ENCODE data around the gene LAMC1. TPM values are rescaled to one million over a fixed set of nuclear protein-coding genes. Genes with fewer than 3 reads are reported as not detected.

Gene LAMC1
- total RNA-seq, 1 experiment from 2014 or later: 95.5 TPM

GRCh38 chr1:183090391-183091006 is 67.3 kb downstream of the LAMC1 start:
- ChIA-PET CTCF (interaction anchor here (0.6 kb wide), 1 partner anchor 431 kb away, joined by 4 read pairs; no protein-coding TSS in a partner anchor), POLR2A (ENCODE audit: low non-redundant PET) (no interaction called here)
- Histone ChIP-seq H3K27me3 (replicated peaks; ENCODE audit: insufficient read depth, low read depth, low read length, poor library complexity) (no peaks in the 10 kb centered on the region), H3K4me3 (ENCODE audit: low read depth, low read length, poor library complexity, severe bottlenecking) (no peak overlapping the region), H3K27ac (ENCODE audit: low read depth, low read length, poor library complexity, severe bottlenecking) (no peak overlapping the region), H3K9me3 (ENCODE audit: low read depth, low read length, poor library complexity, severe bottlenecking) (no peaks in the 10 kb centered on the region), H3K36me3 (ENCODE audit: insufficient read depth, low read length, poor library complexity, severe bottlenecking) (no peaks in the 10 kb centered on the region), H3K4me1 (ENCODE audit: insufficient read depth, low read length, poor library complexity, severe bottlenecking) (peaks cover 36% of the 10 kb centered on the region)
- intact Hi-C loops (cut with micrococcal nuclease; ENCODE audit: unreplicated experiment): no loop called here
- TF ChIP-seq EZH2 (IDR thresholded peaks at IDR 0.05; ENCODE audit: borderline replicate concordance, low read depth, low read length, poor library complexity, severe bottlenecking) (no peak), CTCF (conservative IDR thresholded peaks at IDR 0.05; ENCODE audit: low read depth, low read length) (no peak)
- DNase-seq (ENCODE audit: low spot score): peak; percentile 25
- no TSS peak for BruUV-seq (replicated peaks)

DNA sequence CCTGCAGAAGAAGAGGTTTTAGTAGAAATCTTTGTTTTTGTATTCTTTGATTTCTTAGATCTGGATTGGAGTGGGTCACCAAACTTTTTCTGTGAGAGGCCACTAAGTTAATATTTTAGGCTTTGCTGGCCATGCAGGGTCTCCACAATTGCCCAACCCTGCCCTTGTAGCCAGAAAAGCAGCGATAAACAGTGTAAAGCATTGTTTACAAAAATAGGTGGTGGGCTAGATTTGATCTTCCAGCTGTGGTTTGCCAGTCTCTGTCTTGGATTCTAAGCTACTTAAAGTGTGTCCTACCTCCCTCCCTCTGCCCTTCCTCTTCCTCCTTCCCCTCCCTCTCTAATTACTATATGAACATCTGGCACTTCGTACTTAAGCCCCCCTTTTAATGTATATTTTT is 68.0 kb downstream of the LAMC1 start:
- TF ChIP-seq EZH2 (IDR thresholded peaks at IDR 0.05; ENCODE audit: borderline replicate concordance, low read depth, low read length, poor library complexity, severe bottlenecking): no peak
- TF ChIP-seq CTCF (conservative IDR thresholded peaks at IDR 0.05; ENCODE audit: low read depth, low read length): no peak
- H3K9me3 ChIP-seq (ENCODE audit: low read depth, low read length, poor library complexity, severe bottlenecking): no peaks in the 10 kb centered on the region
- H3K27ac ChIP-seq (ENCODE audit: low read depth, low read length, poor library complexity, severe bottlenecking): no peak overlapping the region
- BruUV-seq (replicated peaks): no TSS peak
- no peaks in the 10 kb centered on the region for H3K27me3 ChIP-seq (replicated peaks; ENCODE audit: insufficient read depth, low read depth, low read length, poor library complexity)
- H3K36me3 ChIP-seq (ENCODE audit: insufficient read depth, low read length, poor library complexity, severe bottlenecking): no peaks in the 10 kb centered on the region
- DNase-seq (ENCODE audit: low spot score): no peak
- POLR2A ChIA-PET (ENCODE audit: low non-redundant PET): no interaction called here
- peaks cover 36% of the 10 kb centered on the region for H3K4me1 ChIP-seq (ENCODE audit: insufficient read depth, low read length, poor library complexity, severe bottlenecking)
- H3K4me3 ChIP-seq (ENCODE audit: low read depth, low read length, poor library complexity, severe bottlenecking): no peak overlapping the region
- intact Hi-C loops (cut with micrococcal nuclease; ENCODE audit: unreplicated experiment): no loop called here
- CTCF ChIA-PET: no interaction called here

- H3K4me1 ChIP-seq (ENCODE audit: insufficient read depth, low read length, poor library complexity, severe bottlenecking): peaks cover 47% of the 10 kb centered on the region
- no TSS peak for BruUV-seq (replicated peaks)
- no peaks in the 10 kb centered on the region for H3K9me3 ChIP-seq (ENCODE audit: low read depth, low read length, poor library complexity, severe bottlenecking)
- no peak for TF ChIP-seq EZH2 (IDR thresholded peaks at IDR 0.05; ENCODE audit: borderline replicate concordance, low read depth, low read length, poor library complexity, severe bottlenecking)
- H3K27me3 ChIP-seq (replicated peaks; ENCODE audit: insufficient read depth, low read depth, low read length, poor library complexity): no peaks in the 10 kb centered on the region
- no peak overlapping the region for H3K4me3 ChIP-seq (ENCODE audit: low read depth, low read length, poor library complexity, severe bottlenecking)
- ChIA-PET CTCF (no interaction called here), POLR2A (ENCODE audit: low non-redundant PET) (interaction anchor here (0.7 kb wide), 1 partner anchor 247 kb away, joined by 3 read pairs; no protein-coding TSS in a partner anchor)
- DNase-seq (ENCODE audit: low spot score): peak; percentile 22
- no peaks in the 10 kb centered on the region for H3K36me3 ChIP-seq (ENCODE audit: insufficient read depth, low read length, poor library complexity, severe bottlenecking)
- peak overlapping the region; percentile 29 for H3K27ac ChIP-seq (ENCODE audit: low read depth, low read length, poor library complexity, severe bottlenecking)
- intact Hi-C loops (cut with micrococcal nuclease; ENCODE audit: unreplicated experiment): no loop called here
These were observed 69.1 kb downstream of the LAMC1 start for GRCh38 chr1:183092350-183092749.

Measured in A673 (cell line).